ENCODE measurements around the gene PRKCB. TPM values are rescaled to one million over a fixed set of nuclear protein-coding genes. Genes with fewer than 3 reads are reported as not detected.

The PRKCB gene
- total and polyA plus RNA-seq, 2 experiments from 2014 or later, result 3.7 to 16.4 TPM

DNA sequence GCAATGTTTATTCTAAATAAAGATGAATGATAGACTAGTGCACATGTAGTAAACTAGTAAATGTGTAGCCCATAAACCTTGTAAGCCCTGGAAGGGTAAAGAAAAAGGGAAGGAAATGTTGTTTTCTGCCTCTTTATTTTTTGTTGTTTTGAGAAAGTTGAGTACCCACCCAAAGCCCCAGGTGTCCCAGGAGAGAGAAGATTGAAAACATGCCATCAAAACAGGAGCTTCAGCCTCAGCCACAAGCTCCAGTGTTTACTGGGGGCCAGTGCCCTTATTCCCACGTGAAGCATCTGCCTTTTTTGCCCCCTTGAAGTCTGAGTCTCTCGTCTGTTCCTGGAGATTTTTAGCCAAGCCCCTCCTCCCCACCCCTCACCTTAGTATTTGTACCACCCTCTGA is 121.5 kb downstream of the PRKCB start:
- no peaks in the 10 kb centered on the region for H3K27me3 ChIP-seq (ENCODE audit: insufficient read depth)
- H3K36me3 ChIP-seq (ENCODE audit: insufficient read depth), result no peaks in the 10 kb centered on the region
- peaks cover 12% of the 10 kb centered on the region for H3K4me1 ChIP-seq (ENCODE audit: insufficient read depth)
- no peak overlapping the region for H3K27ac ChIP-seq (ENCODE audit: low read depth)
- no peak overlapping the region for H3K4me3 ChIP-seq
- H3K9me2 ChIP-seq (ENCODE audit: insufficient read depth), result no peaks in the 10 kb centered on the region
- ATAC-seq (no peak), DNase-seq (ENCODE audit: low spot score) (no peak)
- TF ChIP-seq CREB1 (CRISPR knock-in tag; IDR thresholded peaks at IDR 0.05; ENCODE audit: low read depth) (no peak), STAT1 (IDR thresholded peaks at IDR 0.05; ENCODE audit: unreplicated experiment) (no peak), POLR2AphosphoS5 (IDR thresholded peaks at IDR 0.05; ENCODE audit: low read depth) (no peak), ZNF331 (CRISPR knock-in tag; IDR thresholded peaks at IDR 0.05; ENCODE audit: low read depth) (no peak), JUNB (IDR thresholded peaks at IDR 0.05; ENCODE audit: unreplicated experiment) (no peak), NANOG (IDR thresholded peaks at IDR 0.05; ENCODE audit: borderline replicate concordance) (no peak), EZH2phosphoT487 (IDR thresholded peaks at IDR 0.05; ENCODE audit: unreplicated experiment) (no peak), ZNF114 (CRISPR knock-in tag; IDR thresholded peaks at IDR 0.05) (no peak), EZH2 (IDR thresholded peaks at IDR 0.05; ENCODE audit: low read depth, unreplicated experiment) (no peak)
- TF ChIP-seq, protein P1, sequence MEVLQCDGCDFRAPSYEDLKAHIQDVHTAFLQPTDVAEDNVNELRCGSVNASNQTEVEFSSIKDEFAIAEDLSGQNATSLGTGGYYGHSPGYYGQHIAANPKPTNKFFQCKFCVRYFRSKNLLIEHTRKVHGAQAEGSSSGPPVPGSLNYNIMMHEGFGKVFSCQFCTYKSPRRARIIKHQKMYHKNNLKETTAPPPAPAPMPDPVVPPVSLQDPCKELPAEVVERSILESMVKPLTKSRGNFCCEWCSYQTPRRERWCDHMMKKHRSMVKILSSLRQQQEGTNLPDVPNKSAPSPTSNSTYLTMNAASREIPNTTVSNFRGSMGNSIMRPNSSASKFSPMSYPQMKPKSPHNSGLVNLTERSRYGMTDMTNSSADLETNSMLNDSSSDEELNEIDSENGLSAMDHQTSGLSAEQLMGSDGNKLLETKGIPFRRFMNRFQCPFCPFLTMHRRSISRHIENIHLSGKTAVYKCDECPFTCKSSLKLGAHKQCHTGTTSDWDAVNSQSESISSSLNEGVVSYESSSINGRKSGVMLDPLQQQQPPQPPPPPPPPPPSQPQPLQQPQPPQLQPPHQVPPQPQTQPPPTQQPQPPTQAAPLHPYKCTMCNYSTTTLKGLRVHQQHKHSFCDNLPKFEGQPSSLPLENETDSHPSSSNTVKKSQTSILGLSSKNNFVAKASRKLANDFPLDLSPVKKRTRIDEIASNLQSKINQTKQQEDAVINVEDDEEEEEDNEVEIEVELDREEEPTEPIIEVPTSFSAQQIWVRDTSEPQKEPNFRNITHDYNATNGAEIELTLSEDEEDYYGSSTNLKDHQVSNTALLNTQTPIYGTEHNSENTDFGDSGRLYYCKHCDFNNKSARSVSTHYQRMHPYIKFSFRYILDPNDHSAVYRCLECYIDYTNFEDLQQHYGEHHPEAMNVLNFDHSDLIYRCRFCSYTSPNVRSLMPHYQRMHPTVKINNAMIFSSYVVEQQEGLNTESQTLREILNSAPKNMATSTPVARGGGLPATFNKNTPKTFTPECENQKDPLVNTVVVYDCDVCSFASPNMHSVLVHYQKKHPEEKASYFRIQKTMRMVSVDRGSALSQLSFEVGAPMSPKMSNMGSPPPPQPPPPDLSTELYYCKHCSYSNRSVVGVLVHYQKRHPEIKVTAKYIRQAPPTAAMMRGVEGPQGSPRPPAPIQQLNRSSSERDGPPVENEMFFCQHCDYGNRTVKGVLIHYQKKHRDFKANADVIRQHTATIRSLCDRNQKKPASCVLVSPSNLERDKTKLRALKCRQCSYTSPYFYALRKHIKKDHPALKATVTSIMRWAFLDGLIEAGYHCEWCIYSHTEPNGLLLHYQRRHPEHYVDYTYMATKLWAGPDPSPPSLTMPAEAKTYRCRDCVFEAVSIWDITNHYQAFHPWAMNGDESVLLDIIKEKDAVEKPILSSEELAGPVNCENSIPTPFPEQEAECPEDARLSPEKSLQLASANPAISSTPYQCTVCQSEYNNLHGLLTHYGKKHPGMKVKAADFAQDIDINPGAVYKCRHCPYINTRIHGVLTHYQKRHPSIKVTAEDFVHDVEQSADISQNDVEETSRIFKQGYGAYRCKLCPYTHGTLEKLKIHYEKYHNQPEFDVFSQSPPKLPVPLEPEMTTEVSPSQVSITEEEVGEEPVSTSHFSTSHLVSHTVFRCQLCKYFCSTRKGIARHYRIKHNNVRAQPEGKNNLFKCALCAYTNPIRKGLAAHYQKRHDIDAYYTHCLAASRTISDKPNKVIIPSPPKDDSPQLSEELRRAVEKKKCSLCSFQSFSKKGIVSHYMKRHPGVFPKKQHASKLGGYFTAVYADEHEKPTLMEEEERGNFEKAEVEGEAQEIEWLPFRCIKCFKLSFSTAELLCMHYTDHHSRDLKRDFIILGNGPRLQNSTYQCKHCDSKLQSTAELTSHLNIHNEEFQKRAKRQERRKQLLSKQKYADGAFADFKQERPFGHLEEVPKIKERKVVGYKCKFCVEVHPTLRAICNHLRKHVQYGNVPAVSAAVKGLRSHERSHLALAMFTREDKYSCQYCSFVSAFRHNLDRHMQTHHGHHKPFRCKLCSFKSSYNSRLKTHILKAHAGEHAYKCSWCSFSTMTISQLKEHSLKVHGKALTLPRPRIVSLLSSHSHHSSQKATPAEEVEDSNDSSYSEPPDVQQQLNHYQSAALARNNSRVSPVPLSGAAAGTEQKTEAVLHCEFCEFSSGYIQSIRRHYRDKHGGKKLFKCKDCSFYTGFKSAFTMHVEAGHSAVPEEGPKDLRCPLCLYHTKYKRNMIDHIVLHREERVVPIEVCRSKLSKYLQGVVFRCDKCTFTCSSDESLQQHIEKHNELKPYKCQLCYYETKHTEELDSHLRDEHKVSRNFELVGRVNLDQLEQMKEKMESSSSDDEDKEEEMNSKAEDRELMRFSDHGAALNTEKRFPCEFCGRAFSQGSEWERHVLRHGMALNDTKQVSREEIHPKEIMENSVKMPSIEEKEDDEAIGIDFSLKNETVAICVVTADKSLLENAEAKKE (CRISPR knock-in tag; IDR thresholded peaks at IDR 0.05), result no peak
- TF ChIP-seq, protein P2, sequence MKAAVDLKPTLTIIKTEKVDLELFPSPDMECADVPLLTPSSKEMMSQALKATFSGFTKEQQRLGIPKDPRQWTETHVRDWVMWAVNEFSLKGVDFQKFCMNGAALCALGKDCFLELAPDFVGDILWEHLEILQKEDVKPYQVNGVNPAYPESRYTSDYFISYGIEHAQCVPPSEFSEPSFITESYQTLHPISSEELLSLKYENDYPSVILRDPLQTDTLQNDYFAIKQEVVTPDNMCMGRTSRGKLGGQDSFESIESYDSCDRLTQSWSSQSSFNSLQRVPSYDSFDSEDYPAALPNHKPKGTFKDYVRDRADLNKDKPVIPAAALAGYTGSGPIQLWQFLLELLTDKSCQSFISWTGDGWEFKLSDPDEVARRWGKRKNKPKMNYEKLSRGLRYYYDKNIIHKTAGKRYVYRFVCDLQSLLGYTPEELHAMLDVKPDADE (IDR thresholded peaks at IDR 0.05), result no peak
- TF ChIP-seq, protein P3, sequence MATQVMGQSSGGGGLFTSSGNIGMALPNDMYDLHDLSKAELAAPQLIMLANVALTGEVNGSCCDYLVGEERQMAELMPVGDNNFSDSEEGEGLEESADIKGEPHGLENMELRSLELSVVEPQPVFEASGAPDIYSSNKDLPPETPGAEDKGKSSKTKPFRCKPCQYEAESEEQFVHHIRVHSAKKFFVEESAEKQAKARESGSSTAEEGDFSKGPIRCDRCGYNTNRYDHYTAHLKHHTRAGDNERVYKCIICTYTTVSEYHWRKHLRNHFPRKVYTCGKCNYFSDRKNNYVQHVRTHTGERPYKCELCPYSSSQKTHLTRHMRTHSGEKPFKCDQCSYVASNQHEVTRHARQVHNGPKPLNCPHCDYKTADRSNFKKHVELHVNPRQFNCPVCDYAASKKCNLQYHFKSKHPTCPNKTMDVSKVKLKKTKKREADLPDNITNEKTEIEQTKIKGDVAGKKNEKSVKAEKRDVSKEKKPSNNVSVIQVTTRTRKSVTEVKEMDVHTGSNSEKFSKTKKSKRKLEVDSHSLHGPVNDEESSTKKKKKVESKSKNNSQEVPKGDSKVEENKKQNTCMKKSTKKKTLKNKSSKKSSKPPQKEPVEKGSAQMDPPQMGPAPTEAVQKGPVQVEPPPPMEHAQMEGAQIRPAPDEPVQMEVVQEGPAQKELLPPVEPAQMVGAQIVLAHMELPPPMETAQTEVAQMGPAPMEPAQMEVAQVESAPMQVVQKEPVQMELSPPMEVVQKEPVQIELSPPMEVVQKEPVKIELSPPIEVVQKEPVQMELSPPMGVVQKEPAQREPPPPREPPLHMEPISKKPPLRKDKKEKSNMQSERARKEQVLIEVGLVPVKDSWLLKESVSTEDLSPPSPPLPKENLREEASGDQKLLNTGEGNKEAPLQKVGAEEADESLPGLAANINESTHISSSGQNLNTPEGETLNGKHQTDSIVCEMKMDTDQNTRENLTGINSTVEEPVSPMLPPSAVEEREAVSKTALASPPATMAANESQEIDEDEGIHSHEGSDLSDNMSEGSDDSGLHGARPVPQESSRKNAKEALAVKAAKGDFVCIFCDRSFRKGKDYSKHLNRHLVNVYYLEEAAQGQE (IDR thresholded peaks at IDR 0.05; ENCODE audit: unreplicated experiment), result no peak
- TF ChIP-seq, protein P4, sequence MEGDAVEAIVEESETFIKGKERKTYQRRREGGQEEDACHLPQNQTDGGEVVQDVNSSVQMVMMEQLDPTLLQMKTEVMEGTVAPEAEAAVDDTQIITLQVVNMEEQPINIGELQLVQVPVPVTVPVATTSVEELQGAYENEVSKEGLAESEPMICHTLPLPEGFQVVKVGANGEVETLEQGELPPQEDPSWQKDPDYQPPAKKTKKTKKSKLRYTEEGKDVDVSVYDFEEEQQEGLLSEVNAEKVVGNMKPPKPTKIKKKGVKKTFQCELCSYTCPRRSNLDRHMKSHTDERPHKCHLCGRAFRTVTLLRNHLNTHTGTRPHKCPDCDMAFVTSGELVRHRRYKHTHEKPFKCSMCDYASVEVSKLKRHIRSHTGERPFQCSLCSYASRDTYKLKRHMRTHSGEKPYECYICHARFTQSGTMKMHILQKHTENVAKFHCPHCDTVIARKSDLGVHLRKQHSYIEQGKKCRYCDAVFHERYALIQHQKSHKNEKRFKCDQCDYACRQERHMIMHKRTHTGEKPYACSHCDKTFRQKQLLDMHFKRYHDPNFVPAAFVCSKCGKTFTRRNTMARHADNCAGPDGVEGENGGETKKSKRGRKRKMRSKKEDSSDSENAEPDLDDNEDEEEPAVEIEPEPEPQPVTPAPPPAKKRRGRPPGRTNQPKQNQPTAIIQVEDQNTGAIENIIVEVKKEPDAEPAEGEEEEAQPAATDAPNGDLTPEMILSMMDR (conservative IDR thresholded peaks at IDR 0.05; ENCODE audit: low read depth in 2 of 2), result no peak
- Mint-ChIP-seq H3K27ac (no peak overlapping the region), H3K4me3 (no peak overlapping the region), H3K27me3 (ENCODE audit: insufficient read depth, low read depth, poor library complexity) (peaks cover 3% of the 10 kb centered on the region), H3K4me1 (peaks cover 22% of the 10 kb centered on the region), H3K36me3 (ENCODE audit: low read depth) (no peaks in the 10 kb centered on the region), H3K9me3 (no peaks in the 10 kb centered on the region)
- no peak overlapping the region for H3K4me2 ChIP-seq
- H3K79me2 ChIP-seq (replicated peaks; ENCODE audit: insufficient read depth), result no peaks in the 10 kb centered on the region
- no peak overlapping the region for H2AFZ ChIP-seq
- H4K20me1 ChIP-seq (replicated peaks; ENCODE audit: insufficient read depth), result no peaks in the 10 kb centered on the region
- no peaks in the 10 kb centered on the region for H3F3A ChIP-seq (replicated peaks; ENCODE audit: low read depth)
